DMS 273 treated with DMSO at 0.1 percent for 48 hours (cell line): ENCODE data around the gene IL20RB.
"Not testable (repeated sequence)": the region's sequence is repeated elsewhere in the genome, so short reads cannot be mapped to it uniquely, and the experiment has no call there.

ENCODE experiments used
- DNase-seq: peaks from one replicate; lab custom pipeline; 2025; lab: John Stamatoyannopoulos, UW

IL20RB gene

DNA sequence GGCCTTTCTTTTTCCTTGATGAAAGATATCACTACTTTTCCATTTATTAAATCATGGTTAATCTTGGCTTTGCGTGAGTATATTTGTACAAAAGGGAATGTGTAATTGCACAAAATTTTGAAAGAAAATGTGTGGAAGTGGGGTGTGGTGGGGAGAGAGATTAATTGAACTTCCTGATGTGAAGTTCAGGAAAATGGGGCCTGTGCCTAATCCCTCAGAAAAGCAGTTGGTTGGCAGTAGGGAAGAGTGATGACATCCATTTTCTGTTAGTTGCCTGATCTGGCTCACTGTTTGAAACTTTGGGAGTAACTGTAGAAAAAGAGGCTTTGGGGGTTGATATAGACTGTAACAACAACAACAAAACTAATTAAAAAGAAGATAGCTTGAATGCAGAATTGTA lies 10.8 kb upstream of the IL20RB start:
- no peak for DNase-seq

DNA sequence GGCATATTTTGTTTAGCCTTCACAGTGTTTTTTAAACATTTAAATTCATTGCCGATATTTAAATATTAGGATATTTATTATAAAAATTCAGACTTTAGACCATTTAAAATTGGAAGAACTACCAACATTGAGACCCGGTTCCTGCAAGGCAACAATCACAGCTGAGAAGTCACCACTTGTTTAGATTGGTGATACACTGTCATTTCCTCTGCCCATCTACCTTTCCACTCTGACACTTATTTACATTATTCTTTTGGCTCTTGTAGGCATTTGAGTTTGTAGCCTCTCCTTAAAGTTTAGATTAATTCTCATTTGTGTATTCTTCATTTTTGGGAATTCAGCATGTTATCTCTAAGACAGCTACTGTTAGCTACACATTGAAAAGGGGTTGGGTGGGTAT lies 10.3 kb upstream of the IL20RB start:
- no peak for DNase-seq

DNA sequence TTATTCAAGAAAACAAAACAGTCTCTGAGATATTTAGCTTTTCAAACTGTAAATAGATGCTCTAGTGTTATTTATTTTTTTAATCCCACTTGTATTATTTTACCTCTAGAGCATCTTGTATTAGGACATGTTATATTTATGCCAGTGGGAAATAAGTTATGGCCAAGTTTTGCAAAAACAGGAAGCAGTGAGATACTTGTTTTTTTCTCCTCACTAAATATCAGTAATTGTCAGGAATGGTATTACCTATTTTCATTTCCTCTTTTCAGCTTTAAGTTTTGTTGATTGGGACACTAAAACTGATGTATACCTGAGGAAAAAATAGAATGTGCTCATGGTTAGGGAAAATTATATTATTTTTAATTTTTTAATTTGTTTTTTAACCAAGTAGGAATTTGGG lies 8.6 kb upstream of the IL20RB start:
- DNase-seq, result no peak

- DNase-seq, result no peak
Observed at GRCh38 chr3:136949708-136950107, 8.1 kb upstream of the IL20RB start.

DNA sequence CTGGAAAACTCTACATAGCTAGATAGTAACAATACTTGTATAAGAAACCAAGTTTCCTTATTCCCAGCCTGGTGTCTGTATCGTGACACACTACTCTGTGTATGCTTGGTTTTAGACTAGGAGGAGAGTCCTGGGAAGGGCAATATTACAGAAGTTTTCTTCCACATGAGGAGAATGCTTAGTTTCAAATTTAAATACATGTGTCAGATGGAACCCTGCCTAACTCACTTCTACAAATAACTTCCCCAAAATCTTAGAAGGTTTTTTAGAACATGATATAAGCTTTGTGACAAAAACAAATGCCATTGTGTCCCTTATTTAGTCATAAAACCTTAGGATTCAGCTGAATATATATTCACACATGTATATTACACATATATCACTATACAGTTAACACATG lies 7.2 kb upstream of the IL20RB start:
- no peak for DNase-seq

GRCh38 chr3:136952292-136952691 lies 5.5 kb upstream of the IL20RB start:
- DNase-seq, result no peak

GRCh38 chr3:136954251-136954650 lies 3.5 kb upstream of the IL20RB start:
- DNase-seq, result no peak

GRCh38 chr3:136954980-136955780 lies 2.6 kb upstream of the IL20RB start:
- no peak for DNase-seq

GRCh38 chr3:136955813-136956212 lies 2.0 kb upstream of the IL20RB start:
- DNase-seq, result no peak

- DNase-seq, result no peak
Observed at GRCh38 chr3:136956971-136957370, 812 bp upstream of the IL20RB start.

GRCh38 chr3:136958939-136959338 lies 1.2 kb downstream of the IL20RB start:
- DNase-seq, result no peak

- no peak for DNase-seq
Observed at GRCh38 chr3:136959599-136959998, 1.8 kb downstream of the IL20RB start.

GRCh38 chr3:136960838-136961836 lies 3.4 kb downstream of the IL20RB start:
- DNase-seq, result no peak

DNA sequence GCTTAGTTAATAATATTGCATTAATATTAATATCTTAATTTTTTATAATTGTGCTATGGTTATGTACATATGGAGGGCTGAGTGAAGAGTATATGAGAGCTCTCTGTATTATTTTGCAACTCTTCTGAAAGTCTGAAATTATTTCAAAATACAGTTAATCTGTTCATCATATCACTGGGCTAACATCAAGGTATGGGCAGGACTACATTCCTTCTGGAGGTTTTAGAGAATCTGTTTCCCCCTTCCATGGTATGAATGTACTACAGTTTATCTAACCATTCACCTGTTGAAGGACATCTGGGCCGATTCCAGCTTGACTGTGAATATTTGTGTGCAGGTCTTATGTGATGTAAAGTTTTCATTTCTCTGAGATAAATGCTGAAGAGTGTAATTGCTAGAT lies 5.1 kb downstream of the IL20RB start:
- DNase-seq, result no peak

DNA sequence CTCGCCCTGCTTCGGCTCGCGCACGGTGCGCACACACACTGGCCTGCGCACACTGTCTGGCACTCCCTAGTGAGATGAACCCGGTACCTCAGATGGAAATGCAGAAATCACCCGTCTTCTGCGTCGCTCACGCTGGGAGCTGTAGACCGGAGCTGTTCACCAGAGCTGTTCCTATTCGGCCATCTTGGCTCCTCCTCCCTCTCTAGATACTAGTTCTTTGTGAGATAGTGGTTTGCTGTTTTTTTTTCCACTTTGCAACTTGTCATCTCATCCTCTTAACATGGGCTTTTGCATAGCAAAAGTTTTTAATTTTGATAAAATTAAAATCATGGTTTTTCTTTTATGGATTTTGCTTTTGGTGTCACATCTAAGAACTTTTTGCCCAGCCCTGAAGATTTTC lies 11.8 kb downstream of the IL20RB start:
- not testable (repeated sequence) for DNase-seq

DNA sequence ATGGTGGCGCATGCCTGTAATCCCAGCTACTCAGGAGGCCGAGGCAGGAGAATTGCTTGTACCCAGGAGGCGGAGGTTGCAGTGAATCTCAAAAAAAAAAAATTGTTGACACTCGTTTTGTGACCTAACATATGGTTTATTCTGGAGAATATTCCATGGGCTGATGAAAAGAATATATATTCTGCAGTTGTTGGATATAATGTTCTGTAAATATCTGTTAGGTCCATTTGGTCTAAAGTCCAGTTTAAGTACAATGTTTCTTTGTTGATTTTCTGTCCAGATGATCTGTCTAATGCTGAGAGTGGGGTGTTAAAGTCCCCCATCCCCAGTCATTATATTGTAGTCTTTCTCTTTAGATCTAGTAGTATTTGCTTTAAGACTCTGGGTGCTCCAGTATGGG lies 15.6 kb downstream of the IL20RB start:
- DNase-seq, result no peak

DNA sequence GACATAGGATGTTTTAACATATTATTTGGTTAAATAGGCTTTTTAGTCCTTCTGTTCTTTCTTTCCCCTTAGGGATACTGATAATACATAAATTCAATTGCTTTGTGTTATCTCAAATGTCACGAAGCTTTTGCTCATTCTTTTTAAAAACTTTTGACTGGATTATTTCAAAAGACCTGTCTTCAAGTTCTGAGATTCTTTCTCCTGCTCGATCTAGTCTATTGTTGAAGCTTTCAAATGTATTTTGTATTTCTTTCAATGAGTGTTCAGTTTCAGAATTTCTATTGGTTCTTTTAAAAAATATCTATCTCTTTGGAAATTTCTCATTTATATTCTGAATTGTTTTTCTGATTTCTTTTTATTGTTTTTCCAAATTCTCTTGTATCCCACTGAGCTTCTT lies 16.9 kb downstream of the IL20RB start:
- DNase-seq, result no peak

GRCh38 chr3:136979204-136979603 lies 21.4 kb downstream of the IL20RB start:
- DNase-seq, result no peak

- DNase-seq, result no peak
Observed at GRCh38 chr3:136979684-136980083, 21.9 kb downstream of the IL20RB start.

- DNase-seq, result no peak
Observed at GRCh38 chr3:136982033-136982432, 24.2 kb downstream of the IL20RB start.

DNA sequence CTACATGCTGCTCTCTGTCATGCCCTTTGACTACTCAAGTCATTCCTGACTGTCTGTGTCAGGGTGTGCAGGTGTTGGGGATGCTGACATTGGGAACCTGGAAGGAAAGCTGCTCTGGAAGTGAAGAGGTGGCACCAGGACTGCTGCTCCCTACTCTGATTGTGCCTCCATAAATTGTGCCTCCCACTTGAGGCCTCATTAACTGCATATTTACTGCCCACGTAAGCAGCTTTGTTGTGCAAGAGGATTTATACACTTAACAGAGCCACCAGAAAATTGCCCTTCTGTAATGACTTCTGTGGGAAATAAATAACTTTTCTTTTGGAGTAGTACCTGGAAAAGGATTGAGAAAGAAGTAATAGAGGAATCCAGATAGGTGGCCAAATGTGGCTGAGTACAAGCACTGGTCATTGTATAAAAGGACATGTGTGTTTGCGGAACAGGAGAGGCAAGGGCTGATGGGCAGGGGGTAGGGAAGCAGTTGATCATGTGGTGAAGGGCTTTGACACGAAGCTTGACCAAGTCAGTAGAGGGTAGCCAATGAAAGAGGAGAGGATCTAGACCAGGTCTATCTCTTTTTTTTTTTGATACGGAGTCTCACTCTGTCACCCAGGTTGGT lies 24.8 kb downstream of the IL20RB start:
- DNase-seq, result no peak

DNA sequence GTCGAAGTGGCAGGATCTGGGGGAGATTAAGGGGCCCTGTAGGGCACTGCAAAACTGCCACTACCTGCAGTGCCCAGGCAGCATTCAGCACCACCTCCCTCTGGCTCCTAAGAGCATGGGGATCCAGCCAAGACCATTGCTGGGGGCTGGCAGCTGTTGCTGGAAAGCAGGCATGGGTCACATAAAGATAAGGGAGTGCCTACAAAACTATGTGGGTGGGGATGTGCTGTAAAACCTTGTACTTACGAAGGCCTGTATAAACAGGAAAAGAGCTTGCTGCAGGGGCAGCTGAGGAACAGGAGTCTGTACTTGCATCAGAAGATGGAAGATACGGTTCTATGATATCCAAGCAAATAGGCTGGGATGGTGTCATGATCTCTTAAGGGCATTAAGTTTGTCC lies 27.1 kb downstream of the IL20RB start:
- DNase-seq, result peak; percentile 88
